ENCODE results near the gene FAM20B.

Gene FAM20B

DNA sequence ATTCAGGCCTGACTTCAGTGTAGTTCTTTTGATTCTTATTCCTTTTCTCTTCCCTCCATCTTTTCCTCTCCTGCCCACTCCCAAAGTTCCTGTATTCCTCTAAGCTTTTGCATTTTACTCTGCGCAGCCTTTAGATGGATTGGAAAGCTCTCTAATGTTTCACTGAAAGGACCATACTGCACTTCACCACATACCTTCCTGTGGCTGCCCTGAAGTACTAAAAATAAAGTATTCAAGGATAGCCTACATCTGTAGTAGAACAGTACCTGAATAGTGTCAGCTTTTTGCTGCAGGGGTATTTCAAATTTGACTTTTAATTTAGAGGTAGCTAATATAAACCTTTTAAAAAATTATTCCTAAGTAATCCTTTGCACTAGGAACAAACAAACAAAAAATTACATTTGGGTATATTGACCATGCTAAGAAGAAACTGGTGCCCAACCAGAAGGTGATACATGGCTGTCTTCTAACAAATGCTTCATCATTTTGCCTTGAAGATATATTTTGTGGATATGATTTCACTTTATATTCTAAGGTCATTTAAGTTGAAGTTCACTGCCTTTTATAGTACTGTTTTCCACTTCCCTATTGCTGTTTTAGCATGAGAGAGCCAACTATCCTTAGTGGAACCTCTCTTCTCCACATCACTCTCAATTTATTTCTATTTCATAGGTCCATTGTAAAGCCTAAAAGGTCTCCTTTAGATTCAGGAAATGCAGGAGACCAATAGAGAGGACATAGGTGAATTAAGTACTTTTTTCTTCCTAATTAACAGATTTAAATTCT lies 22.8 kb downstream of the FAM20B start:
- DNase-seq (ENCODE audit: low spot score) = no peak

DNA sequence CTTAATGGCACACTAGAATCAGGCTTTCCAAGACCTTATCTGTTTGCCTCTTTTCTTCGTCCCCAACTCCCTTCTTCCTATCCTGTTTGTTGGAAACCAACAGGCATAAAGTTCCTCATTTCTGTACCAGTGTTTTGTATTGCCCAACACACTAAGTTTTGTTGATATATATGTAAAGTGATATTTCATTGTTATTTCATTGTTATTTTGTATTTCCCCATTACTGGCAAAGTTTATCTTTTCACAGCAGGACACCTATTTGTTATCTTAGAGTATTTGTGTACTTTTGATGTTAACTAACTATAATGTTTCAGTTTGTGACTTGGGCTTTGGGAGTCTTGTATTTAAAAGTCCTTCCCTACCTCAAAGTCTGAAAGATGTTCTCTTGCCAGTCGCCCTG lies 27.1 kb downstream of the FAM20B start:
- DNase-seq (ENCODE audit: low spot score) = no peak

DNA sequence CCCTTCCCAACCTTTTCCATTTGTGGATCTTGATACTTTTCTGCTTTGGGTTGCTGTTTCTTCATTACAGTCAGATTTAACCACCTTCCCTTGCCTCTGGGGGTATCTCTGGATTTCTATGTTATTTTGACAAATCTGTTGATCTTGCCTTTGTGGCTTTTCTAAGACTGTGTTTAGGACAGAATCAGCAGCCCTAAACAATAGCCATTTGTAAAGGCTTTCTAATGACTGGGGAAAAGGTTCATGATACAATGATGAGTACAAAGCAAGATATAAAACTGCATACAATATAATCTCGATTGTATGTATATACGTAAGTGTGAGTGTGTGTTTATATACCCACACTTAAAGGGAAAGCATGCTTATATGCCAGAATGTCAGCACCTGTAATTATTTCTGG lies 27.8 kb downstream of the FAM20B start:
- DNase-seq (ENCODE audit: low spot score) = no peak

DNA sequence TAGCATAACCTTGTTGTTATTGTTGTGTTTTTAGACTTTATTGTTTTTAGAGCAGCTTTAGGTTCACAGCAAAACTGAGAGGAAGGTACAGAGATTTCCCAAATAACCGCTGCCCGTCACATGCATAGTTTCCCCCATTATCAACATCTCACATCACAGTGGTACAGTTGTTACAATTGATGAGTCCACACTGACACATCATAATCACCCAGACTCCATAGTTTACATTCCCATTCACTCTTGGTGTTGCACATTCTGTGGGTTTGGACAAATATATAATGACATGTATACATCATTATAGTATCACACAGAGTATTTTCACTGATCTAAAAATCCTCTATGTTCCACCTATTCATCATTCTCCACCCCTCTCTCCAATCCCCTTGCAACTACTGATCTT lies 30.2 kb downstream of the FAM20B start:
- DNase-seq (ENCODE audit: low spot score) = no peak

DNA sequence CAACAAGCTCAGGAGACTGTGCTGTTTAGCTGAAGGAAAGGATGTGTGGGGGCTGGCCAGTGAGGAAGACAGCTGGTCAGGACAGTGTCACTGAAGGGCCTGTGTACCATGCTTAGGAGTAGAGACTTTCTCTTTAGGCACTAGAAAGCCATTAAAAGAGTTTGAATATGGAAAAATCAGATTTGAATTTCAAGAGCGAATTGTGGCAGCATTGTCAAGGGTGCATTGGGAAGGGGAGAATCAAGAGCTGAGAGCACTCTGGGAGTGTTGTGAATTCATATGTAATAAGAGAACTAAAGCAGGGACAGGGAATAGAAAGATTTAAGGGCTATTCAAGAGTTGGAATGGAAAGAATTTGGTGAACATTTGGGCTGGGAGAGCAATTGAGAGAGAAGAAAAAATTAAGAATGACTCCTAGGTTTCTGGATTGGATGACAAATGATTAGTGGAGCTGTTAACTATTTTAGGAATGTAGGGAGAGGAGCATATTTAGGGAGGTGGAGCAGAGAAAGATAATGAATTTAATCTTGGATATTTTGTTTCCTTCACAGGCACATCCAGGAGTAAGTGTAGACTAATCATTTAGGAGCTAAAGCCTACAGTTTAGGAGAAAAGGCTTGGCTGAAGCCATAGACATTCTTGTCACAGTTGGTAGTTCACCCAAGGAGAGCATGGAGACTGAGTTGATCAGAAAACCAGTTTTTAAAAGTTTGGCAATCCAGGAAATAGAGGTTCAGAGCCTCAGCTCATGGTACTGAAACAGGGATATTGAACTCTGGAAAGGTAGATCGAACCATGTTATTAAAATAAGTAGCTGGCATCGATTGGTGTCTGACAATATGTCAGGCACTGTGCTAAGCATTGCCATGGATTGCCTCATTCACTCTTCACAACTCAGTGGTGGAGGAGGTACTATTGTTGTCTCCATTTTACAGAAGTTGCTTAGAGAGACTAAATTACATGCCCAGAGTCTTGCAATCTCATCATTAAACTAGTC lies 33.1 kb downstream of the FAM20B start:
- DNase-seq (ENCODE audit: low spot score) = no peak

DNA sequence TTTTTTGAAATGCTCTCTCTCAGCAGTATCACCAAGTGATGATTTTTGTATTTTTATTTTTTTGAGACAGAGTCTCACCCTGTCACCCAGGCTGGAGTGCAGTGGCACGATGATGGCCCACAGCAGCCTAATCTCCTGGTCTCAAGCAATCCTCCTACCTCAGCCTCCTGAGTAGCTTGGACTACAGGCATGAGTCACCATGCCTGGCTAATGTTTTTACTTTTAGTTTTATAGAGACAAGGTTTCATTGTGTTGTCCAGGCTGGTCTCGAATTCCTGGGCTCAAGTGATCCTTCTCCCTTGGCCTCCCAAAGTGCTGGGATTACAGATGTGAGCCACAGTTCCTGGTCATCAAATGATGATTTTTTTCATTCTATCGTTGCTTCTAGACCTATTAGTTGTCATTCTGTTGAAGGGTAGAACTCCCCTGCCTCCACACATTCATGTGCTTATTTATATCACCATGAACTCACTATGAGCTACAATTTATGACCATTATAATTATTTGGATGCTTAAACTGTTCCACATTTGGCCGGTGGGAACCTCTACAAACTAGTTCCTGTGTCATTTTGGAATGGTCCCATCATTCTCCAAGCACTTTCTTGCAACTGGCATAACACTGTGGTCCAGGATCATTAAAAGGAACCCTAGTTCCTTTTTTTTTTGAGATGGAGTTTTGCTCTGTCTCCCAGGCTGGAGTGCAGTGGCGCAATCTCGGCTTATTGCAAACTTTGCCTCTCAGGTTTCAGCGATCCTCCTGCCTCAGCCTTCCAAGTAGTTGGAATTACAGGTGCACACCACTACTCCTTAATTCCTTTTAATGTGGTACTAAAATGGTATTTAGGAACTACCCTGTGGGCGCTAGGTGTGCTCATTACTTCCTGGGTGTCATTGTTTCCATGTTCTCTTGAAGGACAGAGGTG lies 35.9 kb downstream of the FAM20B start:
- no peak for DNase-seq (ENCODE audit: low spot score)

DNA sequence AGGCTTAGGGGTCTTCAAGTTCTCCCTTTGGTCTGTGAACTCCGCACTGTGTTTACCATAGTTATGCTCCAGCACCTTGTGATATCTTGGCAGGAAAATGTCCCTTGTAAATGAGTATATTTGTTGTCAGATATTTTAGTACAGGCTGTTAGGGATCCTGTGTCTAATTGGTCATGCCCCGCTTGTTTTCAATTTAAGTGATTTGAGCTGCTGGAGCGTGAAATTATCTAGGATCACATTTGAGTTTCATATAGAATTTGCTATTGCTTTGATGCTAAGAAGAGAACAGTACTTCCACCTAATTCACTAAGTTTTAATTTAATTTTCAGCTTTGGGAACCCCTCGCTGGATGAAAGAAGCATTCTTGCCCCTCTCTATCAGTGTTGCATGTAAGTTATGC lies 40.8 kb downstream of the FAM20B start:
- DNase-seq (ENCODE audit: low spot score) = no peak

DNA sequence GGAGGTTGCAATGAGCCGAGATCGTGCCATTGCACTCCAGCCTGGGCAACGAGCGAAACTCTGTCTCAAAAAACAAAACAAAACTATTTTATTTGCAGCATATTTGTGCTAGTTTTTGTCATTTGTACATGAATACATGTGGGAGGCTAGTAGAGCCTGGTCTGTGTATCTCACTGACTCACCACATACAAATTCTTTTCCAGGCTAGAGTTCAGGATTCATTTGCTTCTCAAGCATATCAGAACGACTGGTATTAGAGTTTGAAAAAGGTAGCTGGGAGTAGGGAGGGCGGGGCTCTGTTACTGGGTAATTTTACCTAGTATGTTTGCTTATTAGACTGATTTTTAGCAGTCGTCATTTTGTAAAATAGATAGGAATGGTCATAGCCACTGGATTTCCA lies 51.7 kb downstream of the FAM20B start:
- DNase-seq (ENCODE audit: low spot score) = no peak

DNA sequence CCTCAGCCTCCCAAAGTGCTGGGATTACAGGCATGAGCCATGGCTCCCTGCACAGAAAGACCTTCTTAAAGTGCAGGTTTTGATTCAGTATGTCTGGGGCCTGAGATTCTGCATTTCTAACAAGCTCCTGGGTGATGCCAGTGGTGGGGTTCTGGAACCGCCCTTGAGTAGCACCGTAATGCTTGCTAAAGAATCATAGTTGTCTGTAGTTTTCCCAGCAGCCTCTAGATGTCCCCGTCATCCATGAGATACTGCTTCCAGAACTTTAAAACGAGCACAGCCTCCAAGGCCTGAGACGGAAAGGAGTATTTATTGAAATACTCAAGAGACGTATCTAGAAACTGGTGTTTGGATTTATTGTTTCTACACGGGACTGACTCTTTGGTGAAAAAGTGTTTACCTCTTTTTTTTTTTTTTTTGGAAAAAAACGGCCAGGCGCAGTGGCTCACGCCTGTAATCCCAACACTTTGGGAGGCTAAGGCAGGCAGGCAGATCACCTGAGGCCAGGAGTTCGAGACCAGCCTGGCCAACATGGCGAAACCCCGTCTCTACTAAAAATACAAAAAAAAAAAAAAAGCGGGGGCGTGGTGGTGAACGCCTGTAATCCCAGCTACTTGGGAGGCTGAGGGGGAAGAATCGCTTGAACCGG lies 53.5 kb downstream of the FAM20B start:
- DNase-seq (ENCODE audit: low spot score) = peak; percentile 75

DNA sequence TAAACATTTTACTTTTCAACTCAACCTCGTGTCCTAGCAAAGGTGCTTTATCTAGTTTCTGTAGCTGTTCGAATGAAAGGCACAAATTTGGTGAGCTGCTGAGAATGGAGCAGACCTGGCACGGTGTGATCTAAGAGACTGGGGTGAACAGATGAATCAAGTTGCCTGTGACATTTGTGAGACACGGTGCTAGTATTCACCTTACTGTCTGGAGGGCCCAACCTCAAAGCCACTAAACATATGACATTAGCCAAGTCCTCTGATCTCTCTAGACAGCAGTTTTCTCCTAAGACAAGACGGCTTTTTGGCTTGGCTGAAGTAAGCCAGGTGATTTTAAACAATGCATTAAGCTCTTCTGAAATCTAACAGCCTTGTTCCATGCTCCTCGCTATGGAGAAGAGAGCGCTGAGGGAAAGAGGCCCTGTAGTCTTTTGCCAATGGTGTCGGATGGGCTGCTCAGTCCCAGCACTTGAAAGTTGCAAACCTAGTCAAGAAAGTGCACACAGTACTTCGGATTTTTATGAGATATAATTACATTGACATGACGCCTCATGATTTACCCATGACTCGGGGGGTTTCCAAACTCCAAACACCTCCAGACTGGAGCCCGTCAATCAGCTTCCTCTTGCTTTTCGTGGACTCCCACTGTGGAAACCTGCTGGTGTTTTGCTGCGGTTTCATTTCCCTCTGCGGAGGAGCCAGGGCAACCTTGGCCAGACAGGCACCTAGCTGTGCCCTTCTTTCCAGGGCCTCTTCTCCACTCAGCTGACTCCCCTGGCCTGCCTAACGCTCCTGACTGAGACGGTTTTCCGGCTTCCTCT lies 55.4 kb downstream of the FAM20B start:
- DNase-seq (ENCODE audit: low spot score) = no peak

DNA sequence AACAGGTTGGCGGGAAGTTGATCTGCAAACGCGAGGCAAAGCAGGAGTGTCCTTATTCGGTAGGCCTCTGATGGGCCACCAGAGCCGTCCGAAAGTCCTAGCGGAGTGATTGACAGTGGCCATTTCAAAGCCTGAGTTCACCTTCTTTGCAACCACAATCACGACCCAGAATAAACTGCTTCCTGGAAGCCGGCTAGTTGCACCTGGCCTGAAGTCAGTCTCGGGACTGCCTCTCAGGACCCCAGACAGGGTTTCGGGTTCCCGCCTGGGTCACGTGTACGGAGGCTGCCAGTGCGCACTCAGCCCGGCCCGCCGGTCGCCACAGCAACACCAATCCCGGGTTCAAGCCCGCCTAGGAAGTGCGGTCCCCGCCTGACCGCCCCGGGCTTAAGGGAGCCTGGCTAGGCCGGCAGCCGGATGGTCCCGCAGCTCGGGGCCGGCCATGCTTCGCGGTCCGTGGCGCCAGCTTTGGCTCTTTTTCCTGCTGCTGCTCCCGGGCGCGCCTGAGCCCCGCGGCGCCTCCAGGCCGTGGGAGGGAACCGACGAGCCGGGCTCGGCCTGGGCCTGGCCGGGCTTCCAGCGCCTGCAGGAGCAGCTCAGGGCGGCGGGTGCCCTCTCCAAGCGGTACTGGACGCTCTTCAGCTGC lies 56.1 kb downstream of the FAM20B start, which contains the start of gene TOR3A:
Gene TOR3A, plus strand, starts transcription at position 384 of the 646 bp plus-strand sequence. Its CDS starts 59 bp downstream, at position 443.
- DNase-seq (ENCODE audit: low spot score) = peak; percentile 84

DNA sequence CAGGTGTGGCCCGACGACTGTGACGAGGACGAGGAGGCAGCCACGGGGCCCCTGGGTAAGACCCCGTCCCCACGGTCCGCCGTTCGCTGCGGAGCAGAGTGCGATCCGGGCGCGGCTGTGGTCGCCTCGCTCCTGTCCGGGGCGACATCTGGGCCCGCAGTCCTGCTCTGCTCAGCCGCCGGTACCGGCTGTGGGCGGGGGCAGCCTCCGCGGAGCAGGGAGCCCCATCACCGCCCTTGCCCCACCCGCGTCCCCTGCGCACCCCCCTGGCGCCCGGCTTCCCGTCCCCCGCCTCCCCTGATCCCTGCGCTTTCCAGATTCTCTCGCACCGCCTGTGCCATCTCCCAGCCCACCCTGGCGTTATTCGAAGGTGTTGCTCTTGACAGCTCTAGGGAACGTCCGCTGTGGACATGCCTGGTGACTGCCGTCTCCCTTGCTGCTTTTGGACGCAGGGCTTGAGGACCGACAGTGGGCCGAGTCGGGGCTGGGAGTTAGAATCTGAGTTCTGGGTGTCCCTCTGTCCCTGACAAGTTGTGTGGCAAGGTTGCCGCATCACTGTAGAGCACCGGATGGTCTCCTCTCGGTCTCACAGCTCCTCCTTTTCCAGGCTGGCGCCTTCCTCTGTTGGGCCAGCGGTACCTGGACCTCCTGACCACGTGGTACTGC lies 56.8 kb downstream of the FAM20B start:
- peak; percentile 4 for DNase-seq (ENCODE audit: low spot score)

DNA sequence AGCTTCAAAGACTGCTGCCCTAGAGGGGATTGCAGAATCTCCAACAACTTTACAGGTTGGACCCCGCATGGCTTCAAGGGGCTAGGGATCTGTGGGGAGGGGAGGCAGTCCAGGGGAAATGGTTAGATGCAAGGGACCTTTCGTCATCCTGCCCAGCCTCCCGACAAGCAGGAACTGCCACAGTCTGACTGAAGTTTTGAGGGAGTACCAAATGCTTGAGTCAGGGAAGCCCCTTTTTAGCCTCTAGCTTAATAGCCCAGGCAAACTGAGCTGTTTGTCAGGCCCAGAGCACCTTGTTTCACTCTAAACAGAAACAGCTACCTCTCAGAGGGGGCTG lies 57.3 kb downstream of the FAM20B start:
- no peak for DNase-seq (ENCODE audit: low spot score)

DNA sequence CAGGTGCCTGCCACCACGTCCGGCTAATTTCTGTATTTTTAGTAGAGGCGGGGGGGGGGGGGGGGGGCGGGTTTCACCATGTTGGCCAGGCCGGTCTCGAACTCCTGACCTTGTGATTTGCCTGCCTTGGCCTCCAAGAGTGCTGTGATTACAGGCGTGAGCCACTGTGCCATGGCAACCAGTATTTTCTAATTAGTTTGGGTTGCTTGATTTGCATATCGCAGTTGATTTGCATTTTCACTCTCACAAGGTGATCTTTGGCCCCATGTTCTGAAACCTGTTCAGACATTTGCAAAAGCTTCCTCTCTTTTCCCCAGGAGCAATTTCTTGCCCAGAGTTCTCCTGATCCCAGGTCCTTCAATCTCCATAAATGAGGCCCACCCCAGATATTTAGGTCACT lies 57.8 kb downstream of the FAM20B start:
- no peak for DNase-seq (ENCODE audit: low spot score)

DNA sequence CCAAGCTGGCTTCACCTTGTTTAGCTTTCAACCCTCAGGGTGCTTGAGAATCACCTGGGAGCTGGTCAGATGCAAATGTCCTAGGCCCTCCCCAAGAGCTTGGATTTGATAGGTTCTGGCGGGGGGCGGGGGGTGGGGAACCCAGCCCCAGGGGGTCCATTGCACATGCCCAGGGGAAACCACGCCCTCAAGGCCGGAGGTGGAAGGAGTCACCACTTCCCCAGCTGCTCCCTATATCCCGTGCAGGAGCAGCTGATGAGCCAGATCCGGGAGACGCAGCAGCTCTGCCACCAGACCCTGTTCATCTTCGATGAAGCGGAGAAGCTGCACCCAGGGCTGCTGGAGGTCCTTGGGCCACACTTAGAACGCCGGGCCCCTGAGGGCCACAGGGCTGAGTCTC lies 62.0 kb downstream of the FAM20B start:
- no peak for DNase-seq (ENCODE audit: low spot score)

DNA sequence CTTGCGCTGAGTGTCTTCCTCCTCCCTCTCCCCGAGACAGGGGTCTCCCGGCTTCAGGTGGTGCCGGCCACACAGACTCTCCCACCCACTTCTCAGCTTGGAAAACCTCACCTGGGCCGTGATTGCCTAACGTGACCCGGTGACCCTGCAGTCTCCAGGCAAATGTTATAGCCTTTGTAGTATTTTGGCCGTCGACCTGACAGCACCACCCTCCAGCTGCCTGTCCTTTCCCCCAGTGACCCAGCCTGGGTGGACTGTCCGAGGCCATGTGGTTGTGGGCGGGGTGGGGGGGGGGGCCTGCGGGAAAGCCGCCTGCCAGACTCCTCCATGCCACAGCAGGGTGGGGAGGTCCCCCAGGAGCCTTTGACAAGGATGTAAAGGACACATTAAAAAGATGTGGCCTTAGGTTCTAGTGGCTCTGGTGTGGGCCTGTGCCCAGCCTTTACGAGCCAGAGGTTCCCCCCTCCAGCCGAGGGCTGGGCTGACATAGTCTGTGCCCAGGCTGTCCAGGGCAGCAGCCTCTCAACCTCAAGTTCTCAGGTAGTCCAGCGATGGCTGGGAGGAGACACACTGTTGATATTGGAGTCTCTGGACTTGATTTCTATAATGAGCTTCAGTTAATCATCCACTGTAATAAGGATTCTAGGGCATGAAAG lies 64.3 kb downstream of the FAM20B start:
- no peak for DNase-seq (ENCODE audit: low spot score)

DNA sequence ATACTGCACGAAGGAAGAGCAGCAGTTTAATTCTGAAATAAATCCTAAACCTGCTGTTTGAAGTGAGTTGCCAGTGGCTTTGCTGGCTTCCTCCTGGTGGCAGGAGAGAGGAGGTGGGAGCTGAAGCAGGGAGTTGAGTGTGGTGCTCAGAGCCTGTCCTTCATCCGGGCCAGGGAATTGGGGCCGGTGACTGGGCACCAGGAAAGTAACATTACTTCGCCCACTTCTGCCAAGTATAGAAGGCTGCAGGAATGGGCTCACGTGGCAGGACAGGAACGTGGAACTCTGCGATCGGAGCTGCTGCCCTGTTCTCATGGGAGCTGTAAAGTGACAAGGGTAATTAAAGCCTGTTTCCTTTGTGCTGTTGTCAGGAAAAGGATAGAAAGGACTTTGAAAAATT lies 64.8 kb downstream of the FAM20B start:
- no peak for DNase-seq (ENCODE audit: low spot score)

DNA sequence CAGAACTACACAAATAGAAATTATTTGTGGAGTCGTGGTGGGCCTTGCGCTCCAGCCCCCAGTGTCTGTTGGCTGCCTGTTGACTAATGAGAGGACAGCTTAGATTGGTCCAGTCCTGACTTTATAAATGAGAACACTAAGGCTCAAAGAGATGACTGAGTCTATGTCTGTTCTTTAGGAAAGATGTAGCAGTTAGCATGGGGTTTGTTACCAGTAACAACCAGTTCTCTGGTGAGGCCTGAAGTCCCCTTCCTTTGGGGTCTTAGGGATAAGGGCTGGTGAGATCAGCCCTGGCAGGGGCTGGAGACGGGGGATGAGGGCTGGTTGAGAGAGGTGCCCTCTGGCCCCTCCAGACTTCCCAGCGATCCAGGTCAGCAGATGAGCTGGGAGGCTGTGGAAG lies 65.2 kb downstream of the FAM20B start:
- DNase-seq (ENCODE audit: low spot score) = no peak

DNA sequence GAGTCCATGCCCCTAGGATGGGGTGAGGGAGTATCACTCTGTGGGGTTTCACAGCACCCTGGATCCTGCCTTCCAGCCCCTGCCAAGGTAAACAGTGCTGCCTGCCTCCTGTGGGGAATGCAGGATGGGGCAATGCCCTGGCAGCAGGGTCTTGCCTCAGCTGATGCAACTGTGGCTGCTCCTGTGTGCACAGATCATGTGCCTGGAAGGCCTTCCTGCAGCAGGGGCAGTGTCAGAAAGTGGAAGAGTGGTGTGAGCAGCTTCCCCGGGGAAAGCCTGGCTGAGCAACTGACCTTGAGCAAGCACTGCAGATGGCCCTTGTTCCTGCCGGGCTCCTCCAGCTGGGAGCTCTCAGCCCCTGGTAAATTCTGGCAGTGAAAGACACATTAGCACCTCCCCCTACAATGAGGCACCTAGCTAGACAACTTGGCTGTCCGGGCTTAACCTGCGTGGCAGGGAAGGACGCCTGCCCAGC lies 66.0 kb downstream of the FAM20B start:
- DNase-seq (ENCODE audit: low spot score) = no peak
